SK-N-SH (cell line): ENCODE results near the gene VPS11.

ENCODE experiments used
- EZH2phosphoT487 ChIP-seq: fragments of 200-600 bp; sonication (generic); IDR thresholded peaks from 2 replicates; pipeline ENCODE4 v1.6.1; 2017; ENCODE audit warnings: low read depth, mixed run types, mild to moderate bottlenecking, antibody characterized with exemption, moderate library complexity, borderline replicate concordance
- FOXM1 ChIP-seq: IDR thresholded peaks from 2 replicates; pipeline ENCODE4 v1.4.0; 2012; ENCODE audit warnings: low read depth, mild to moderate bottlenecking
- GABPA ChIP-seq: IDR thresholded peaks from 2 replicates; pipeline ENCODE4 v1.4.0; 2012; ENCODE audit warnings: low read depth, mild to moderate bottlenecking
- POLR2AphosphoS5 ChIP-seq: IDR thresholded peaks from 2 replicates; pipeline ENCODE4 v1.6.1; 2012; ENCODE audit warnings: low read depth, low read length
- RXRA ChIP-seq: IDR thresholded peaks from 2 replicates; pipeline ENCODE4 v1.4.0; 2012; ENCODE audit warnings: low read depth, mild to moderate bottlenecking, borderline replicate concordance
- SIN3A ChIP-seq: IDR thresholded peaks from 2 replicates; pipeline ENCODE4 v1.6.1; 2012; ENCODE audit warnings: low read depth, mild to moderate bottlenecking, low read length, moderate library complexity, borderline replicate concordance
- TAF1 ChIP-seq: IDR thresholded peaks from 2 replicates; pipeline ENCODE4 v1.6.1; 2012; ENCODE audit warnings: low read depth, mild to moderate bottlenecking, low read length, moderate library complexity, borderline replicate concordance
- TF ChIP-seq, protein P1 (sequence below): IDR thresholded peaks from 2 replicates; pipeline ENCODE4 v1.6.1; 2012; ENCODE audit warnings: mild to moderate bottlenecking, low read depth, low read length, moderate library complexity
- TF ChIP-seq, protein P2 (sequence below): fragments of 200-600 bp; sonication (generic); IDR thresholded peaks from 2 replicates; pipeline ENCODE4 v1.6.1; 2017; ENCODE audit warnings: antibody characterized with exemption, mild to moderate bottlenecking, moderate library complexity
- TF ChIP-seq, protein P3 (sequence below): IDR thresholded peaks from 2 replicates; pipeline ENCODE4 v1.4.0; 2012; ENCODE audit warnings: low read depth
- TF ChIP-seq, protein P4 (sequence below): fragments of 150-350 bp; IDR thresholded peaks from 2 replicates; pipeline ENCODE4 v1.6.1; 2017; ENCODE audit warnings: antibody characterized with exemption, low read length, low read depth, borderline replicate concordance

DNA sequence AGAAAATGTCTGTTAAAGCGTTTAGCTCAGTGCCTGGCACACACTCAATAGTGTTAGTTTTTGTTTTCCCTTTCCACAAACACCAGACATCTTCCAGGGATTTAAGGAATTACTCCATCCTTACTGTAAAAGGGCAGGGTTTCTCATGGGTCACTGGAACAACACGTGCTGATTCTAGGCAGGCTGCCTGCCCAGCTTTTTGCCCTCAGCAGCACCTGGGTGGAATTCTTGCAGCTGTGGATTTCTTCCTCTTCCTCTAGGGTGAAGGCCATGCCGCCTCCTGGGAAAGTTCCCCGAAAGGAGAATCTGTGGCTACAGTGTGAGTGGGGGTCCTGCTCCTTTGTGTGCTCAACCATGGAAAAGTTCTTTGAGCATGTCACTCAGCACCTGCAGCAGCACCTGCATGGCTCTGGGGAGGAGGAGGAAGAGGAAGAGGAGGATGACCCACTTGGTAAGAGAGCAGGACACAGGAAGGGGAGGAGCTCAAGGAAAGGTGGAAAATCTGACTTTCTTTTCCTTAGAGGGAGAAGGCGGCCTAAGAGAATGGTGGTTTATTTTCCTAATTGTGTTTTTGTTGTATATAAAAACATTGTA, 59.2 kb downstream of the VPS11 start:
- no peak for TF ChIP-seq POLR2AphosphoS5
- TF ChIP-seq, protein P1, sequence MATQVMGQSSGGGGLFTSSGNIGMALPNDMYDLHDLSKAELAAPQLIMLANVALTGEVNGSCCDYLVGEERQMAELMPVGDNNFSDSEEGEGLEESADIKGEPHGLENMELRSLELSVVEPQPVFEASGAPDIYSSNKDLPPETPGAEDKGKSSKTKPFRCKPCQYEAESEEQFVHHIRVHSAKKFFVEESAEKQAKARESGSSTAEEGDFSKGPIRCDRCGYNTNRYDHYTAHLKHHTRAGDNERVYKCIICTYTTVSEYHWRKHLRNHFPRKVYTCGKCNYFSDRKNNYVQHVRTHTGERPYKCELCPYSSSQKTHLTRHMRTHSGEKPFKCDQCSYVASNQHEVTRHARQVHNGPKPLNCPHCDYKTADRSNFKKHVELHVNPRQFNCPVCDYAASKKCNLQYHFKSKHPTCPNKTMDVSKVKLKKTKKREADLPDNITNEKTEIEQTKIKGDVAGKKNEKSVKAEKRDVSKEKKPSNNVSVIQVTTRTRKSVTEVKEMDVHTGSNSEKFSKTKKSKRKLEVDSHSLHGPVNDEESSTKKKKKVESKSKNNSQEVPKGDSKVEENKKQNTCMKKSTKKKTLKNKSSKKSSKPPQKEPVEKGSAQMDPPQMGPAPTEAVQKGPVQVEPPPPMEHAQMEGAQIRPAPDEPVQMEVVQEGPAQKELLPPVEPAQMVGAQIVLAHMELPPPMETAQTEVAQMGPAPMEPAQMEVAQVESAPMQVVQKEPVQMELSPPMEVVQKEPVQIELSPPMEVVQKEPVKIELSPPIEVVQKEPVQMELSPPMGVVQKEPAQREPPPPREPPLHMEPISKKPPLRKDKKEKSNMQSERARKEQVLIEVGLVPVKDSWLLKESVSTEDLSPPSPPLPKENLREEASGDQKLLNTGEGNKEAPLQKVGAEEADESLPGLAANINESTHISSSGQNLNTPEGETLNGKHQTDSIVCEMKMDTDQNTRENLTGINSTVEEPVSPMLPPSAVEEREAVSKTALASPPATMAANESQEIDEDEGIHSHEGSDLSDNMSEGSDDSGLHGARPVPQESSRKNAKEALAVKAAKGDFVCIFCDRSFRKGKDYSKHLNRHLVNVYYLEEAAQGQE = no peak
- no peak for TF ChIP-seq TAF1
- TF ChIP-seq, protein P2, sequence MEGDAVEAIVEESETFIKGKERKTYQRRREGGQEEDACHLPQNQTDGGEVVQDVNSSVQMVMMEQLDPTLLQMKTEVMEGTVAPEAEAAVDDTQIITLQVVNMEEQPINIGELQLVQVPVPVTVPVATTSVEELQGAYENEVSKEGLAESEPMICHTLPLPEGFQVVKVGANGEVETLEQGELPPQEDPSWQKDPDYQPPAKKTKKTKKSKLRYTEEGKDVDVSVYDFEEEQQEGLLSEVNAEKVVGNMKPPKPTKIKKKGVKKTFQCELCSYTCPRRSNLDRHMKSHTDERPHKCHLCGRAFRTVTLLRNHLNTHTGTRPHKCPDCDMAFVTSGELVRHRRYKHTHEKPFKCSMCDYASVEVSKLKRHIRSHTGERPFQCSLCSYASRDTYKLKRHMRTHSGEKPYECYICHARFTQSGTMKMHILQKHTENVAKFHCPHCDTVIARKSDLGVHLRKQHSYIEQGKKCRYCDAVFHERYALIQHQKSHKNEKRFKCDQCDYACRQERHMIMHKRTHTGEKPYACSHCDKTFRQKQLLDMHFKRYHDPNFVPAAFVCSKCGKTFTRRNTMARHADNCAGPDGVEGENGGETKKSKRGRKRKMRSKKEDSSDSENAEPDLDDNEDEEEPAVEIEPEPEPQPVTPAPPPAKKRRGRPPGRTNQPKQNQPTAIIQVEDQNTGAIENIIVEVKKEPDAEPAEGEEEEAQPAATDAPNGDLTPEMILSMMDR = no peak
- TF ChIP-seq RXRA = no peak
- TF ChIP-seq GABPA = no peak
- TF ChIP-seq, protein P3, sequence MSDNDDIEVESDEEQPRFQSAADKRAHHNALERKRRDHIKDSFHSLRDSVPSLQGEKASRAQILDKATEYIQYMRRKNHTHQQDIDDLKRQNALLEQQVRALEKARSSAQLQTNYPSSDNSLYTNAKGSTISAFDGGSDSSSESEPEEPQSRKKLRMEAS = no peak
- no peak for TF ChIP-seq EZH2phosphoT487
- no peak for TF ChIP-seq SIN3A
- TF ChIP-seq, protein P4, sequence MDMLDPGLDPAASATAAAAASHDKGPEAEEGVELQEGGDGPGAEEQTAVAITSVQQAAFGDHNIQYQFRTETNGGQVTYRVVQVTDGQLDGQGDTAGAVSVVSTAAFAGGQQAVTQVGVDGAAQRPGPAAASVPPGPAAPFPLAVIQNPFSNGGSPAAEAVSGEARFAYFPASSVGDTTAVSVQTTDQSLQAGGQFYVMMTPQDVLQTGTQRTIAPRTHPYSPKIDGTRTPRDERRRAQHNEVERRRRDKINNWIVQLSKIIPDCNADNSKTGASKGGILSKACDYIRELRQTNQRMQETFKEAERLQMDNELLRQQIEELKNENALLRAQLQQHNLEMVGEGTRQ = no peak
- no peak for TF ChIP-seq FOXM1
